HG02588 (cell line): ENCODE measurements around the gene BTBD19.
"Not testable (repeated sequence)": the region's sequence is repeated elsewhere in the genome, so short reads cannot be mapped to it uniquely, and the experiment has no call there.

ENCODE experiments used
- ATAC-seq: cut with Tn5 transposase; IDR thresholded peaks from one replicate; pipeline ENCODE4 v1.9.1; 2021; ENCODE audit warnings: mild to moderate bottlenecking, moderate library complexity; ENCODE audit not compliant: unreplicated experiment

Gene BTBD19

GRCh38 chr1:44787506-44787905 lies 20.8 kb upstream of the BTBD19 start:
- ATAC-seq = no peak

GRCh38 chr1:44788120-44788860 lies 20.0 kb upstream of the BTBD19 start, which contains the start of gene BEST4:
BEST4 (minus strand) TSS chr1:44788170; CDS start chr1:44787705, 465 bp downstream.
- ATAC-seq = no peak

GRCh38 chr1:44790968-44791801 lies 17.1 kb upstream of the BTBD19 start:
- ATAC-seq = no peak

GRCh38 chr1:44792736-44793502 lies 15.4 kb upstream of the BTBD19 start:
- no peak for ATAC-seq

GRCh38 chr1:44797886-44798285 lies 10.4 kb upstream of the BTBD19 start:
- ATAC-seq = not testable (repeated sequence)

- no peak for ATAC-seq
Measured at GRCh38 chr1:44798481-44799365, 9.6 kb upstream of the BTBD19 start.

- ATAC-seq = peak; percentile 78
Measured at GRCh38 chr1:44799770-44800584, 8.3 kb upstream of the BTBD19 start, which contains the start of gene PLK3. PLK3 (plus strand) TSS chr1:44800377; CDS start chr1:44800464, 87 bp downstream.

GRCh38 chr1:44801491-44802305 lies 6.6 kb upstream of the BTBD19 start:
- no peak for ATAC-seq

- ATAC-seq = no peak
Measured at GRCh38 chr1:44802306-44803061, 5.8 kb upstream of the BTBD19 start.

- ATAC-seq = no peak
Measured at GRCh38 chr1:44803062-44803311, 5.3 kb upstream of the BTBD19 start.

- ATAC-seq = no peak
Measured at GRCh38 chr1:44803312-44804095, 4.8 kb upstream of the BTBD19 start.

GRCh38 chr1:44805311-44806024 lies 2.9 kb upstream of the BTBD19 start:
- ATAC-seq = no peak

- no peak for ATAC-seq
Measured at GRCh38 chr1:44806025-44806703, 2.2 kb upstream of the BTBD19 start.

GRCh38 chr1:44806704-44807363 lies 1.5 kb upstream of the BTBD19 start, which contains the start of gene DYNLT4:
DYNLT4 (minus strand) TSS chr1:44807351; CDS start chr1:44806668, 683 bp downstream.
- ATAC-seq = no peak

GRCh38 chr1:44807364-44808062 lies 810 bp upstream of the BTBD19 start:
- peak; percentile 29 for ATAC-seq
